ENCODE data around the gene ARHGAP44. TPM values are rescaled to one million over a fixed set of nuclear protein-coding genes. Genes with fewer than 3 reads are reported as not detected.

Gene ARHGAP44
- polyA plus RNA-seq, 1 experiment: 0.40 TPM

DNA sequence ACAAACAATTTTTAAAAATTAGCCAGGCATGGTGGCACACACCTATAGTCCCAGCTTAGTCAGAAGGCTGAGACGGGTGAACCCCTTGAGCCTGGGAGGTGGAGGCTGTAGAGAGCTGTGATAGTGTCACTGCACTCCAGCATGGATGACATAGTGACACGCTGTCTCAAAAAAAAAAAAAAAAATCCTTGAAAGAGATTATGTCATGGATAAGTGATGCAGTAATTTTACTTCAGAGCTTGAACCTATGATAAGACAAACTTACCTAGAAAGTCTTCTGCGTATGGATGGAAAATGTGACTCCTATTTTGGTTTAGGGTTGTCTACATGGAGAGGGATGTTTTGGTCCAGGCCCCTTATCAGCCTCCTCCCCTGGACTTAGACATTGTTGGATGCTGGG is 176.7 kb downstream of the ARHGAP44 start:
- Histone ChIP-seq H3K27me3 (ENCODE audit: control insufficient read depth, insufficient read depth, low read length) (no peaks in the 10 kb centered on the region), H3K36me3 (ENCODE audit: control insufficient read depth, insufficient read depth, low read length) (no peaks in the 10 kb centered on the region), H3K4me3 (ENCODE audit: low read depth, low read length) (no peak overlapping the region)
- no peak for DNase-seq (ENCODE audit: low read depth)
- POLR2A ChIA-PET: no interaction called here
- TF ChIP-seq, protein P1, sequence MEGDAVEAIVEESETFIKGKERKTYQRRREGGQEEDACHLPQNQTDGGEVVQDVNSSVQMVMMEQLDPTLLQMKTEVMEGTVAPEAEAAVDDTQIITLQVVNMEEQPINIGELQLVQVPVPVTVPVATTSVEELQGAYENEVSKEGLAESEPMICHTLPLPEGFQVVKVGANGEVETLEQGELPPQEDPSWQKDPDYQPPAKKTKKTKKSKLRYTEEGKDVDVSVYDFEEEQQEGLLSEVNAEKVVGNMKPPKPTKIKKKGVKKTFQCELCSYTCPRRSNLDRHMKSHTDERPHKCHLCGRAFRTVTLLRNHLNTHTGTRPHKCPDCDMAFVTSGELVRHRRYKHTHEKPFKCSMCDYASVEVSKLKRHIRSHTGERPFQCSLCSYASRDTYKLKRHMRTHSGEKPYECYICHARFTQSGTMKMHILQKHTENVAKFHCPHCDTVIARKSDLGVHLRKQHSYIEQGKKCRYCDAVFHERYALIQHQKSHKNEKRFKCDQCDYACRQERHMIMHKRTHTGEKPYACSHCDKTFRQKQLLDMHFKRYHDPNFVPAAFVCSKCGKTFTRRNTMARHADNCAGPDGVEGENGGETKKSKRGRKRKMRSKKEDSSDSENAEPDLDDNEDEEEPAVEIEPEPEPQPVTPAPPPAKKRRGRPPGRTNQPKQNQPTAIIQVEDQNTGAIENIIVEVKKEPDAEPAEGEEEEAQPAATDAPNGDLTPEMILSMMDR (IDR thresholded peaks at IDR 0.05; ENCODE audit: insufficient read depth, low read depth, low read length): no peak
- CTCF ChIA-PET: no interaction called here

DNA sequence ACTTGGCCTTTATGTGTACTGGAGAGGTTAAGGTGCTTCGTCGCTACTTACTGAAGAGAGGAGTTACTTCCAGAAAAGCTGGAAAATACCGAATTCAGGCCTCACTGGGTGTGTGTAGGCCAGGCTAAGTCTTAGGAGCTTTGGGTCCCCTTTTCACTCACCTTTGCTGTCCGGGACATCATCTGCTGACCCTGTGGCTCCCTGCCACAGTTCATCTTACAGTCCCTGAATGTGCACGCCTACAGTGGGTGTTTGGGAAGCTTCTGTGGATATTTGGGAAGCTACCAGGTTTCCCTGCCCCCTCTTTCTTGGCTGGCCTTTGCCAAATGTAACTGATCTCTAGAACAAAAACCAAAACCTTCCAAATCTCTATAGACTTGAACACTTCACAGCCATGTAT is 177.1 kb downstream of the ARHGAP44 start:
- no peaks in the 10 kb centered on the region for H3K36me3 ChIP-seq (ENCODE audit: control insufficient read depth, insufficient read depth, low read length)
- TF ChIP-seq, protein P1 (IDR thresholded peaks at IDR 0.05; ENCODE audit: insufficient read depth, low read depth, low read length): no peak
- ChIA-PET CTCF (no interaction called here), POLR2A (no interaction called here)
- no peaks in the 10 kb centered on the region for H3K27me3 ChIP-seq (ENCODE audit: control insufficient read depth, insufficient read depth, low read length)
- no peak overlapping the region for H3K4me3 ChIP-seq (ENCODE audit: low read depth, low read length)
- no peak for DNase-seq (ENCODE audit: low read depth)

DNA sequence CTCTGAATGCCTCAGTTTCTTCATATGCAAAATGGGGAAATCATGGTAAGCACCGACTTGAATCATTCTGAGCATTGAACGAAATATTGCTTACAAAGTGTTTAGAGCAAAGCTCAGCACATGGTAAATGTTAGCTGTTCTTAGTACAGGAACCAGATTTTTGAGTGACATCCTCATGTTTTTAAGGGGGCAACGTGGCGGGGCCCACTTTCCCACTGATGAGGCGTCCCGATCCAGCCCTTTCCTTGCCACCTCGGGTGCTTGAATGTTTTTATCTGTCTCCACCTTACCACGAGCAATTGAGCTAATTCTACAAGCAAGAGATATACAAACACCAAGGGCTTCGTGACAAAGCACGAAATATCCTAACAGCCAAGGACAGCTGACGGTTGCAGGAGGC is 178.7 kb downstream of the ARHGAP44 start:
- ChIA-PET POLR2A (no interaction called here), CTCF (no interaction called here)
- no peak for DNase-seq (ENCODE audit: low read depth)
- TF ChIP-seq, protein P1 (IDR thresholded peaks at IDR 0.05; ENCODE audit: insufficient read depth, low read depth, low read length): no peak
- Histone ChIP-seq H3K4me3 (ENCODE audit: low read depth, low read length) (no peak overlapping the region), H3K36me3 (ENCODE audit: control insufficient read depth, insufficient read depth, low read length) (no peaks in the 10 kb centered on the region), H3K27me3 (ENCODE audit: control insufficient read depth, insufficient read depth, low read length) (no peaks in the 10 kb centered on the region)

DNA sequence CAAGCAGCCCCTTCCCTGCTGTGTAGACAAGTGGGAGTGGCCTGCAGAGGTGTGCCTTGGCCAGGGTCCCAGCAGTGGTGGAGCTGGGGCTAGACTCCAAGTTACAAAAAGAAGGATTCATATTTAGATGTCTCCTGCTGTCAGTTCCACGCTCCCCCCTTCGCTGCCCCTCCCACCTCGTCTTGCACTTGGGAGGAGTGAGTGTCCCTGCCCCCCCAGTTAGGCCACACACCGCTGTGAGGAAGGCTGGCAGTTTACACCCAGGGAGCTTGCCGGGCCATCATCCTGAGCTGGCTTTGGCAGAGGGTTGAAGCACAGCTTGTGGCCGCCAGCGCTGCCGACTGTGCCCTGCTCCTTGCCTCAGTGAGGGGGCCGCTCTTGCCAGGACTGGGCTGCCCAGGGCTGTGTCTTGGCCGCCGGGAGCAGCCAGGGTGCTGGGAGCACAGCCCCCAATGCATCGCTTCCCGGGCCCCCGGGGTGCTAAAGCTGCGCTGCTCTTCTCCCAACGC is 184.3 kb downstream of the ARHGAP44 start:
- CTCF ChIA-PET: no interaction called here
- DNase-seq (ENCODE audit: low read depth): no peak
- H3K27me3 ChIP-seq (ENCODE audit: control insufficient read depth, insufficient read depth, low read length): no peaks in the 10 kb centered on the region
- POLR2A ChIA-PET: no interaction called here
- no peaks in the 10 kb centered on the region for H3K36me3 ChIP-seq (ENCODE audit: control insufficient read depth, insufficient read depth, low read length)
- TF ChIP-seq, protein P1 (IDR thresholded peaks at IDR 0.05; ENCODE audit: insufficient read depth, low read depth, low read length): no peak
- peak overlapping the region; percentile 12; the same call in 1 of the 2 replicates for H3K4me3 ChIP-seq (ENCODE audit: low read depth, low read length)

DNA sequence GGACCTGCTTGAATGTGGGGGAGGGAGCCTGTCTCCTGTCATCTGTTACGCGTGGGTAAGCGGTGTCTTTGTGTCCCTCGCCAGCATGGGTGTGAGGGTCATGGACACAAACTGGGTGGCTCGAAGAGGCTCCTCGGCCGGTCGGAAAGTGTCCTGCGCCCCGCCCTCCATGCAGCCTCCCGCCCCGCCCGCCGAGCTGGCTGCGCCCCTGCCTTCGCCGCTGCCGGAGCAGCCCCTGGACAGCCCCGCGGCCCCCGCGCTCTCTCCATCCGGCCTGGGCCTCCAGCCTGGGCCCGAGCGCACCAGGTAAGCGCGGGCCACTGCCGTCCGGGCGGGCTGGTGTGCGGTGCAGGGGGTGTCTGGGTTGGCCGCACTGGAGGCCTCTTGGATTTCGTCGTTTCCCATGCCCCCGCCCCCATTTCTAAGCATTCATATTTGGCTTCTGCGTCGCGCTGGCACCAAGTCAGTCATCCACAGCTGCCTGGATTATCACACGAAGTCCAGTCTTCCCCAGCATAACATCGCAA is 184.8 kb downstream of the ARHGAP44 start:
- Histone ChIP-seq H3K36me3 (ENCODE audit: control insufficient read depth, insufficient read depth, low read length) (no peaks in the 10 kb centered on the region), H3K27me3 (ENCODE audit: control insufficient read depth, insufficient read depth, low read length) (no peaks in the 10 kb centered on the region), H3K4me3 (ENCODE audit: low read depth, low read length) (peak overlapping the region; percentile 12; the same call in 1 of the 2 replicates)
- no peak for DNase-seq (ENCODE audit: low read depth)
- TF ChIP-seq, protein P1 (IDR thresholded peaks at IDR 0.05; ENCODE audit: insufficient read depth, low read depth, low read length): no peak
- CTCF ChIA-PET: no interaction called here
- POLR2A ChIA-PET: no interaction called here

All from BJ (cell line).